IPS-20b (cell line): ENCODE results near the gene HOXB13.
A peak's percentile ranks its signal among the peaks of the same experiment; 100 is the strongest.

Experiments used
- H3K27ac ChIP-seq: one replicate; pipeline ENCODE4 v1.5.1; 2013; ENCODE audit warnings: low read length
- H3K27me3 ChIP-seq: 2 replicates; pipeline ENCODE4 v1.6.1; 2013; ENCODE audit warnings: mild to moderate bottlenecking, low read length, inconsistent platforms; ENCODE audit not compliant: insufficient read depth
- H3K36me3 ChIP-seq: 2 replicates; pipeline ENCODE4 v1.6.1; 2013; ENCODE audit warnings: low read depth, mild to moderate bottlenecking, inconsistent platforms, low read length, moderate library complexity; ENCODE audit not compliant: insufficient read depth
- H3K4me1 ChIP-seq: 2 replicates; pipeline ENCODE4 v1.6.1; 2013; ENCODE audit warnings: mild to moderate bottlenecking, control low read depth, inconsistent platforms, low read length, moderate library complexity; ENCODE audit not compliant: insufficient read depth
- H3K4me3 ChIP-seq: 2 replicates; pipeline ENCODE4 v1.5.1; 2013; ENCODE audit warnings: mild to moderate bottlenecking, low read length, inconsistent platforms
- H3K9ac ChIP-seq: 2 replicates; pipeline ENCODE4 v1.6.1; 2013; ENCODE audit warnings: low read depth, mild to moderate bottlenecking, inconsistent platforms, low read length, moderate library complexity
- H3K9me3 ChIP-seq: 2 replicates; pipeline ENCODE4 v1.6.1; 2013; ENCODE audit warnings: mild to moderate bottlenecking, low read depth, low read length, inconsistent platforms; ENCODE audit not compliant: insufficient read depth

The HOXB13 gene

GRCh38 chr17:48678141-48678971, 50.2 kb downstream of the HOXB13 start:
- Histone ChIP-seq H3K27ac (no peak overlapping the region), H3K27me3 (peaks cover 71% of the 10 kb centered on the region), H3K36me3 (no peaks in the 10 kb centered on the region), H3K9me3 (no peaks in the 10 kb centered on the region), H3K9ac (no peak overlapping the region), H3K4me3 (peak overlapping the region; percentile 57; the same call in 1 of the 2 replicates), H3K4me1 (no peaks in the 10 kb centered on the region)

- Histone ChIP-seq H3K4me1 (no peaks in the 10 kb centered on the region), H3K27me3 (peaks cover 84% of the 10 kb centered on the region), H3K27ac (no peak overlapping the region), H3K4me3 (no peak overlapping the region), H3K9me3 (no peaks in the 10 kb centered on the region), H3K36me3 (no peaks in the 10 kb centered on the region), H3K9ac (no peak overlapping the region)
Observed at GRCh38 chr17:48676963-48677558, 51.5 kb downstream of the HOXB13 start.
